ENCODE data around the gene TMPRSS11B.
"Not testable (repeated sequence)": the region's sequence is repeated elsewhere in the genome, so short reads cannot be mapped to it uniquely, and the experiment has no call there.

The TMPRSS11B gene

GRCh38 chr4:68228568-68228967, 16.9 kb downstream of the TMPRSS11B start:
- DNase-seq (ENCODE audit: low read depth, low spot score) = no peak

GRCh38 chr4:68218044-68218443, 27.4 kb downstream of the TMPRSS11B start:
- DNase-seq (ENCODE audit: low read depth, low spot score) = no peak

GRCh38 chr4:68216501-68216900, 29.0 kb downstream of the TMPRSS11B start:
- DNase-seq (ENCODE audit: low read depth, low spot score) = no peak

GRCh38 chr4:68209003-68209402, 36.5 kb downstream of the TMPRSS11B start:
- no peak for DNase-seq (ENCODE audit: low read depth, low spot score)

- not testable (repeated sequence) for DNase-seq (ENCODE audit: low read depth, low spot score)
Observed at GRCh38 chr4:68194305-68194704, 51.2 kb downstream of the TMPRSS11B start.

- no peak for DNase-seq (ENCODE audit: low read depth, low spot score)
Observed at GRCh38 chr4:68193194-68193593, 52.3 kb downstream of the TMPRSS11B start.

GRCh38 chr4:68187145-68187544, 58.3 kb downstream of the TMPRSS11B start:
- no peak for DNase-seq (ENCODE audit: low read depth, low spot score)

- DNase-seq (ENCODE audit: low read depth, low spot score) = no peak
Observed at GRCh38 chr4:68184923-68185322, 60.6 kb downstream of the TMPRSS11B start.

- no peak for DNase-seq (ENCODE audit: low read depth, low spot score)
Observed at GRCh38 chr4:68183417-68183816, 62.1 kb downstream of the TMPRSS11B start.

GRCh38 chr4:68182382-68182820, 63.1 kb downstream of the TMPRSS11B start:
- DNase-seq (ENCODE audit: low read depth, low spot score) = no peak

GRCh38 chr4:68180849-68181526, 64.5 kb downstream of the TMPRSS11B start:
- DNase-seq (ENCODE audit: low read depth, low spot score) = no peak

- DNase-seq (ENCODE audit: low read depth, low spot score) = no peak
Observed at GRCh38 chr4:68176904-68177303, 68.6 kb downstream of the TMPRSS11B start.
